Stimulated activated CD8-positive, alpha-beta memory T cell treated with anti-CD3 and anti-CD28 coated beads, Interleukin-4, amount 100 ng/mL, for 24 hours (primary cell): ENCODE data around the gene PLA2G4B.
"Not testable (repeated sequence)": the region's sequence is repeated elsewhere in the genome, so short reads cannot be mapped to it uniquely, and the experiment has no call there.

ENCODE experiments used
- DNase-seq: peaks from one replicate; pipeline ENCODE4 v3.0.0-alpha.2; 2020; ENCODE audit warnings: low read depth

The PLA2G4B gene

GRCh38 chr15:41825572-41826535 is 12.8 kb upstream of the PLA2G4B start:
- no peak for DNase-seq

- peak; percentile 4 for DNase-seq
Observed at GRCh38 chr15:41827290-41827879, 11.3 kb upstream of the PLA2G4B start.

GRCh38 chr15:41827880-41828806 is 10.5 kb upstream of the PLA2G4B start, which contains the start of gene JMJD7:
JMJD7 (plus strand) TSS chr15:41828092; CDS start chr15:41828125, 33 bp downstream.
- DNase-seq: peak; percentile 93

- DNase-seq: no peak
Observed at GRCh38 chr15:41828807-41829141, 9.9 kb upstream of the PLA2G4B start.

GRCh38 chr15:41829959-41830646 is 8.5 kb upstream of the PLA2G4B start:
- no peak for DNase-seq

GRCh38 chr15:41831291-41831690 is 7.4 kb upstream of the PLA2G4B start:
- not testable (repeated sequence) for DNase-seq

GRCh38 chr15:41832208-41832607 is 6.4 kb upstream of the PLA2G4B start:
- DNase-seq: no peak

- DNase-seq: no peak
Observed at GRCh38 chr15:41832875-41833274, 5.8 kb upstream of the PLA2G4B start.

- DNase-seq: no peak
Observed at GRCh38 chr15:41834096-41834495, 4.6 kb upstream of the PLA2G4B start.

- no peak for DNase-seq
Observed at GRCh38 chr15:41836073-41836472, 2.6 kb upstream of the PLA2G4B start.

GRCh38 chr15:41836713-41837454 is 1.8 kb upstream of the PLA2G4B start:
- no peak for DNase-seq

- no peak for DNase-seq
Observed at GRCh38 chr15:41839781-41840491, 1.3 kb downstream of the PLA2G4B start.

- no peak for DNase-seq
Observed at GRCh38 chr15:41840673-41841072, 2.0 kb downstream of the PLA2G4B start.

GRCh38 chr15:41841131-41841530 is 2.5 kb downstream of the PLA2G4B start:
- no peak for DNase-seq

GRCh38 chr15:41842229-41842628 is 3.6 kb downstream of the PLA2G4B start:
- no peak for DNase-seq

GRCh38 chr15:41843571-41843970 is 4.9 kb downstream of the PLA2G4B start:
- DNase-seq: no peak

GRCh38 chr15:41844814-41845213 is 6.2 kb downstream of the PLA2G4B start:
- DNase-seq: no peak

- DNase-seq: no peak
Observed at GRCh38 chr15:41847206-41847605, 8.6 kb downstream of the PLA2G4B start.

- DNase-seq: no peak
Observed at GRCh38 chr15:41847981-41848380, 9.3 kb downstream of the PLA2G4B start.

GRCh38 chr15:41848631-41849030 is 10.0 kb downstream of the PLA2G4B start:
- DNase-seq: peak; percentile 15
